K562 treated with DMSO at 1 percent for 24 hours (cell line): ENCODE data around the gene MCOLN3. TPM values are rescaled to one million over a fixed set of nuclear protein-coding genes. Genes with fewer than 3 reads are reported as not detected.

Source experiments
- total RNA-seq: library from RNA; unstranded; fragments of 300-600 nt; gene quantifications from 2 replicates; pipeline ENCODE4 v1.2.3, GENCODE V29; 2022; ENCODE audit warnings: low read depth; ENCODE audit not compliant: insufficient read depth

Gene MCOLN3
- 0.32 TPM in 1 of 2 replicates, not detected in the other for total RNA-seq

GRCh38 chr1:85048296-85049064 lies at the start of gene MCOLN3:
TSS of gene MCOLN3 (minus strand) at chr1:85048500. CDS start at chr1:85045360, 3,140 bp downstream.

GRCh38 chr1:84996846-84997666 lies 51.2 kb downstream of the MCOLN3 start, which contains the start of gene MCOLN2:
TSS of gene MCOLN2 (minus strand) at chr1:84997113. CDS start at chr1:84996872, 241 bp downstream.

Other genes with a start within 250 kb of the MCOLN3 start
- gene LPAR3, start 155.3 kb downstream of the MCOLN3 start, total RNA-seq, result not detected in 2 replicates
- not detected in 2 replicates for gene MCOLN2, start 51.4 kb downstream of the MCOLN3 start, total RNA-seq
- 1.7 and 1.9 TPM in 2 replicates for gene SYDE2, start 152.5 kb upstream of the MCOLN3 start, total RNA-seq
- 38.4 and 47.7 TPM in 2 replicates for gene C1orf52, start 211.2 kb upstream of the MCOLN3 start, total RNA-seq
- gene BCL10, start 228.1 kb upstream of the MCOLN3 start, total RNA-seq, result 9.8 and 10.4 TPM in 2 replicates